CD14-positive monocyte (primary cell): Measurements from ENCODE around the gene ELFN1. TPM values are rescaled to one million over a fixed set of nuclear protein-coding genes. Genes with fewer than 3 reads are reported as not detected.

Experiments
- DNase-seq, 3 donors: peaks; one replicate each; pipeline ENCODE4 v3.0.0-alpha.2; 2011 to 2022
- H2AFZ ChIP-seq: 2 replicates; pipeline ENCODE4 v1.6.0; 2012; ENCODE audit warnings: mild to moderate bottlenecking, low read depth, low read length, inconsistent platforms; ENCODE audit not compliant: insufficient read depth, poor library complexity, severe bottlenecking
- H3K27ac ChIP-seq, 2 donors: 1 replicate in 1 of 2; 2 replicates in 1 of 2; pipeline ENCODE4 v1.5.1; 2012 to 2013; ENCODE audit warnings: low read length in 2 of 2, control low read depth in 1 of 2, inconsistent platforms in 1 of 2, low read depth in 1 of 2, mild to moderate bottlenecking in 1 of 2
- H3K27me3 ChIP-seq, 2 donors: one replicate each; pipeline versions ENCODE4 v1.6.0 to v1.6.1; 2011 to 2013; ENCODE audit warnings: low read length in 2 of 2; ENCODE audit not compliant: control insufficient read depth in 2 of 2, insufficient read depth in 2 of 2
- H3K36me3 ChIP-seq, 2 donors: replicated peaks in 1 of 2; 1 replicate in 1 of 2; 2 replicates in 1 of 2; pipeline versions ENCODE4 v1.5.1 to v1.6.1; 2012 to 2013; ENCODE audit warnings: low read length in 2 of 2, control low read depth in 1 of 2, inconsistent platforms in 1 of 2, mild to moderate bottlenecking in 1 of 2; ENCODE audit not compliant: insufficient read depth in 2 of 2, control insufficient read depth in 1 of 2
- H3K4me1 ChIP-seq, 2 donors: 1 replicate in 1 of 2; 2 replicates in 1 of 2; pipeline versions ENCODE4 v1.5.1 to v1.6.1; 2012 to 2013; ENCODE audit warnings: low read length in 2 of 2, control low read depth in 1 of 2, inconsistent platforms in 1 of 2, mild to moderate bottlenecking in 1 of 2, moderate library complexity in 1 of 2; ENCODE audit not compliant: insufficient read depth in 2 of 2, control insufficient read depth in 1 of 2
- H3K4me2 ChIP-seq: replicated peaks from 2 replicates; pipeline ENCODE3; 2012; ENCODE audit warnings: low read length, moderate library complexity, mild to moderate bottlenecking; ENCODE audit not compliant: poor library complexity, severe bottlenecking; ENCODE audit errors: extremely low read depth
- H3K4me3 ChIP-seq, 3 experiments: fragments of 200-600 bp in 1 of 3; sonication (generic) in 1 of 3; replicated peaks in 1 of 3; 1 replicate in 2 of 3; 2 replicates in 1 of 3; pipeline ENCODE4 v1.5.1; 2011 to 2013; ENCODE audit warnings: low read length in 3 of 3, mild to moderate bottlenecking in 3 of 3, control low read depth in 2 of 3, low read depth in 2 of 3, inconsistent platforms in 1 of 3, moderate library complexity in 1 of 3
- H3K79me2 ChIP-seq: 2 replicates; pipeline ENCODE4 v1.6.0; 2012; ENCODE audit warnings: mild to moderate bottlenecking, control low read depth, inconsistent platforms, low read length, moderate library complexity; ENCODE audit not compliant: insufficient read depth
- H3K9ac ChIP-seq: 2 replicates; pipeline ENCODE4 v1.6.0; 2017; ENCODE audit warnings: low read length, mild to moderate bottlenecking; ENCODE audit not compliant: insufficient read depth, poor library complexity, severe bottlenecking
- H3K9me3 ChIP-seq, 2 donors: replicated peaks in 1 of 2; 1 replicate in 1 of 2; 2 replicates in 1 of 2; pipeline versions ENCODE4 v1.5.1 to v1.6.1; 2012 to 2013; ENCODE audit warnings: low read length in 2 of 2, control low read depth in 1 of 2; ENCODE audit not compliant: control insufficient read depth in 1 of 2, insufficient read depth in 1 of 2
- H4K20me1 ChIP-seq: 2 replicates; pipeline ENCODE4 v1.6.0; 2012; ENCODE audit warnings: mild to moderate bottlenecking, low read length, control low read depth, moderate library complexity; ENCODE audit not compliant: insufficient read depth
- H3K27ac Mint-ChIP-seq, 7 donors: one replicate each; pipeline ENCODE4 v1.8.0; 2020; ENCODE audit warnings: mild to moderate bottlenecking in 7 of 7, mixed read lengths in 7 of 7, moderate library complexity in 6 of 7, inconsistent platforms in 2 of 7
- H3K27me3 Mint-ChIP-seq, 3 donors: one replicate each; pipeline ENCODE4 v1.8.0; 2021 to 2022; ENCODE audit warnings: low read depth in 3 of 3, mild to moderate bottlenecking in 3 of 3, mixed read lengths in 3 of 3, moderate library complexity in 3 of 3, inconsistent platforms in 1 of 3
- H3K36me3 Mint-ChIP-seq, 2 donors: one replicate each; pipeline ENCODE4 v1.8.0; 2020; ENCODE audit warnings: mixed read lengths in 2 of 2, inconsistent platforms in 1 of 2, mild to moderate bottlenecking in 1 of 2
- H3K4me1 Mint-ChIP-seq: one replicate; pipeline ENCODE4 v1.8.0; 2020; ENCODE audit warnings: mild to moderate bottlenecking, mixed read lengths
- H3K4me3 Mint-ChIP-seq, 2 donors: one replicate each; pipeline ENCODE4 v1.8.0; 2020; ENCODE audit warnings: mild to moderate bottlenecking in 2 of 2, mixed read lengths in 2 of 2, moderate library complexity in 1 of 2
- H3K9me3 Mint-ChIP-seq, 7 donors: one replicate each; pipeline ENCODE4 v1.8.0; 2020 to 2022; ENCODE audit warnings: mixed read lengths in 7 of 7, mild to moderate bottlenecking in 6 of 7, moderate library complexity in 6 of 7, inconsistent platforms in 2 of 7
- CTCF ChIP-seq: fragments of 200-600 bp; IDR thresholded peaks from one replicate; pipeline ENCODE4 v1.8.0; 2022; ENCODE audit warnings: antibody characterized with exemption, mild to moderate bottlenecking
- WGBS: methylation state at CpG from one replicate; pipeline ENCODE4 v1.1.5; 2013; ENCODE audit warnings: missing lambda C conversion rate; ENCODE audit not compliant: insufficient coverage; 5-methylcytosine and 5-hydroxymethylcytosine counted together
- intact Hi-C, 2 donors: fragments of 100-400 bp; cut with micrococcal nuclease; formaldehyde crosslinking; loops; one replicate each; pipeline versions ENCODE4 v1.15.0 to v1.15.1; 2023
- polyA plus RNA-seq, 3 donors: library from polyadenylated mRNA; depleted of rRNA in 1 of 3; unstranded in 2 of 3; stranded (reverse) in 1 of 3; fragments of 300-500 nt in 2 of 3; fragments of >200 nt in 1 of 3; fragmentation: Illumina TruSeq in 2 of 3; gene quantifications; 1 replicate in 2 of 3; 2 replicates in 1 of 3; pipeline ENCODE4 v1.2.3, GENCODE V29; 2012 to 2021

Gene ELFN1
- polyA plus RNA-seq, 3 donors: not detected

GRCh38 chr7:1713502-1714484 is 43.7 kb downstream of the ELFN1 start:
- H3K9me3 Mint-ChIP-seq: peaks cover 7 to 24% (median 16%) of the 10 kb centered on the region in 7 donors
- H3K4me2 ChIP-seq: no peak overlapping the region
- no peaks in the 10 kb centered on the region for H3K79me2 ChIP-seq
- no peak overlapping the region for H2AFZ ChIP-seq
- no peak overlapping the region for H3K9ac ChIP-seq
- no peak for TF ChIP-seq CTCF
- no peaks in the 10 kb centered on the region for H3K36me3 Mint-ChIP-seq
- no peak for DNase-seq
- H3K27ac Mint-ChIP-seq: no peak overlapping the region
- WGBS: 86% methylated on average over 26 of the region's 33 CpGs
- no peaks in the 10 kb centered on the region for H3K36me3 ChIP-seq
- no peaks in the 10 kb centered on the region for H3K4me1 Mint-ChIP-seq
- H3K4me1 ChIP-seq: no peaks in the 10 kb centered on the region
- no peak overlapping the region for H3K4me3 ChIP-seq
- H3K27ac ChIP-seq: no peak overlapping the region
- no peaks in the 10 kb centered on the region for H3K27me3 ChIP-seq
- H3K4me3 Mint-ChIP-seq: no peak overlapping the region
- peaks cover 12 to 20% of the 10 kb centered on the region in 2 donors for H3K9me3 ChIP-seq
- peaks cover 5 to 15% (median 12%) of the 10 kb centered on the region in 3 donors for H3K27me3 Mint-ChIP-seq
- H4K20me1 ChIP-seq: no peaks in the 10 kb centered on the region
- intact Hi-C loops: no loop called here

- no peak for DNase-seq
- Mint-ChIP-seq H3K9me3 (peaks cover 0 to 14% (median 8%) of the 10 kb centered on the region in 7 donors), H3K4me3 (no peak overlapping the region), H3K36me3 (no peaks in the 10 kb centered on the region), H3K4me1 (no peaks in the 10 kb centered on the region), H3K27me3 (peaks cover 5 to 16% (median 12%) of the 10 kb centered on the region in 3 donors), H3K27ac (no peak overlapping the region)
- no peaks in the 10 kb centered on the region for H3K36me3 ChIP-seq
- no peak overlapping the region for H3K27ac ChIP-seq
- no peak overlapping the region for H3K4me3 ChIP-seq
- peaks cover 3 to 10% of the 10 kb centered on the region in 2 donors for H3K9me3 ChIP-seq
- H3K27me3 ChIP-seq: no peaks in the 10 kb centered on the region
- no peak overlapping the region for H3K9ac ChIP-seq
- H3K4me2 ChIP-seq: no peak overlapping the region
- intact Hi-C loops: no loop called here
- H3K4me1 ChIP-seq: no peaks in the 10 kb centered on the region
- WGBS: 91% methylated on average over 10 of the region's 11 CpGs
- H2AFZ ChIP-seq: no peak overlapping the region
- no peaks in the 10 kb centered on the region for H4K20me1 ChIP-seq
- TF ChIP-seq CTCF: no peak
- no peaks in the 10 kb centered on the region for H3K79me2 ChIP-seq
Observed at GRCh38 chr7:1714583-1715330, 44.7 kb downstream of the ELFN1 start.
